ENCODE data around the gene PIK3R3. TPM values are rescaled to one million over a fixed set of nuclear protein-coding genes. Genes with fewer than 3 reads are reported as not detected.

Gene PIK3R3
- total and polyA plus RNA-seq, 2 experiments from 2014 or later = 6.4 to 11.5 TPM

DNA sequence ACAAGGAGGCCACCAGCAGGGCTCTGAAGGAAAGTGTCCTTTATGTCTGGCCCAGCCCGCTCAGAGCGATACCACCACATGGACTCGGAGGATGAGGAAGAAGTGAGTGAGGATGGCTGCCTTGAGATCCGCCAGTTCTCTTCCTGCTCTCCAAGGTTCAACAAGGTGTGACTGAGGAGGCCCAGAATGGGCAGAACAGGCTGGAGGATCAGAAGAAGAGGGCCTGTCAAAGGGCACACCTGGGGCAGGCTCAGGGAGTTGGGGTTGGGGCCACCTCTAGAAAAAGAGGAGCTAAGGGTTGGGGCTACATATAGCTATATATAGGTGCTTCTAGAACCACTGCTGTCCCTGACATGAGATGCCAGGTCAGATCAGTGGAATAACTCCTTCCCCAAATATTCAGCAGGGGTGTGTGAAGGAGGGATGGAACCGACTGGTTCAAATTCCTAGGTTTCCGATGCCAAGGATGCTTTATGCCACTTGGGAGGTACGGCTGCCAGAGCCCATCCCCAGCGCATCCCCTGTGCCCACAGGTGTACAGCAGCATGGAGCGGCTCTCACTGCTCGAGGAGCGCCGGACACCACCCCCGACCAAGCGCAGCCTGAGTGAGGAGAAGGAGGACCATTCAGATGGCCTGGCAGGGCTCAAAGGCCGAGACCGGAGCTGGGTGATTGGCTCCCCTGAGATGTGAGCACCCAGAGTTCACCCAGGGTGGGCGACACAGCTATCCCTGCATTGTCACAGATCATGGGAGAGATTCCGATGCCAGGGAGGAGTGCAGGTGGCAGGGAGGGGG lies 102.2 kb downstream of the PIK3R3 start:
- no peak for DNase-seq (ENCODE audit: low read depth in 1 of 2, low spot score in 1 of 2)
- Histone ChIP-seq H3K4me1 (ENCODE audit: low read depth) (peaks cover 18% of the 10 kb centered on the region), H3K27me3 (no peaks in the 10 kb centered on the region), H3K36me3 (peaks cover 15% of the 10 kb centered on the region), H3K27ac (no peak overlapping the region), H3K4me3 (no peak overlapping the region), H3K9me3 (ENCODE audit: low read depth) (no peaks in the 10 kb centered on the region)
- TF ChIP-seq, protein P1, sequence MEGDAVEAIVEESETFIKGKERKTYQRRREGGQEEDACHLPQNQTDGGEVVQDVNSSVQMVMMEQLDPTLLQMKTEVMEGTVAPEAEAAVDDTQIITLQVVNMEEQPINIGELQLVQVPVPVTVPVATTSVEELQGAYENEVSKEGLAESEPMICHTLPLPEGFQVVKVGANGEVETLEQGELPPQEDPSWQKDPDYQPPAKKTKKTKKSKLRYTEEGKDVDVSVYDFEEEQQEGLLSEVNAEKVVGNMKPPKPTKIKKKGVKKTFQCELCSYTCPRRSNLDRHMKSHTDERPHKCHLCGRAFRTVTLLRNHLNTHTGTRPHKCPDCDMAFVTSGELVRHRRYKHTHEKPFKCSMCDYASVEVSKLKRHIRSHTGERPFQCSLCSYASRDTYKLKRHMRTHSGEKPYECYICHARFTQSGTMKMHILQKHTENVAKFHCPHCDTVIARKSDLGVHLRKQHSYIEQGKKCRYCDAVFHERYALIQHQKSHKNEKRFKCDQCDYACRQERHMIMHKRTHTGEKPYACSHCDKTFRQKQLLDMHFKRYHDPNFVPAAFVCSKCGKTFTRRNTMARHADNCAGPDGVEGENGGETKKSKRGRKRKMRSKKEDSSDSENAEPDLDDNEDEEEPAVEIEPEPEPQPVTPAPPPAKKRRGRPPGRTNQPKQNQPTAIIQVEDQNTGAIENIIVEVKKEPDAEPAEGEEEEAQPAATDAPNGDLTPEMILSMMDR (IDR thresholded peaks at IDR 0.05; ENCODE audit: low read depth, low read length) = no peak

DNA sequence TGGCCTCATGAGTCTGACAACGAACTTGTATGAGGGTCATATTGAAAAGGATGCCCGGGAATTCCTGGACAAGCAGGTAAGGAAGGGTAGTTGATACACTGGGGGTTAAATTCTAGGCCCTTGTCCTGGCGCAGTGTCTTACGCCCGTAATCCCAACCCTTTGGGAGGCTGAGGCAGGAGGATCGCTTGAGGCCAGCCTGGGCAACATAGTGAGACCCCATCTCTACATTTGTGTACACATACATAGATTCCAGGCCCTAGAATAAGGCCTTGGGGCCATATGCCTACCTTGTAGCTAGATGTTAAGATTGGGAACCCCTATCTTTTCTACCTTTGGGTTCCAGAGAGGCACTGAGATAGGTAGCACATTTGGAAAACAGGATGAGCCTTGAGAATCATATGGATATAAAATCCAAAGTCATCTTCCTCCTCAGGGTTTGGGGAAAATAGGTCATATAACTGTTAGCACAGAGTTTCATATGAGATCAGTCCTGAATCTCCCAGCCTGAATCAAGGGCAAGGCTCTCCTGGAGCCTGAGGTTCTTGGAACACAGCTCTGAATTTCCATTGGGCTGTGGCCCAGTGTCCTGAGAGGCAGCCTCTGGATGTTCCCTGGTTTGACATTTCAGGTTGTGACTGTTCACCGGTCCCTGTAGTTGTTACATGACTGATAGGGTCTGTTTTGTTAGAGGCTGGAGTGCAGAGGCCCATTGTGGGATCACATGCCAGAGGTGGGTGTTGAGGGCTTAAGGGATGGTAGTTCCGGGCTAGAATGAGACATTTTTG lies 104.4 kb downstream of the PIK3R3 start:
- H3K4me3 ChIP-seq = no peak overlapping the region
- no peak for DNase-seq (ENCODE audit: low read depth in 1 of 2, low spot score in 1 of 2)
- H3K4me1 ChIP-seq (ENCODE audit: low read depth) = peaks cover 18% of the 10 kb centered on the region
- no peaks in the 10 kb centered on the region for H3K27me3 ChIP-seq
- TF ChIP-seq, protein P1 (IDR thresholded peaks at IDR 0.05; ENCODE audit: low read depth, low read length) = no peak
- no peaks in the 10 kb centered on the region for H3K9me3 ChIP-seq (ENCODE audit: low read depth)
- H3K27ac ChIP-seq = peak overlapping the region; percentile 91
- peaks cover 22% of the 10 kb centered on the region for H3K36me3 ChIP-seq

DNA sequence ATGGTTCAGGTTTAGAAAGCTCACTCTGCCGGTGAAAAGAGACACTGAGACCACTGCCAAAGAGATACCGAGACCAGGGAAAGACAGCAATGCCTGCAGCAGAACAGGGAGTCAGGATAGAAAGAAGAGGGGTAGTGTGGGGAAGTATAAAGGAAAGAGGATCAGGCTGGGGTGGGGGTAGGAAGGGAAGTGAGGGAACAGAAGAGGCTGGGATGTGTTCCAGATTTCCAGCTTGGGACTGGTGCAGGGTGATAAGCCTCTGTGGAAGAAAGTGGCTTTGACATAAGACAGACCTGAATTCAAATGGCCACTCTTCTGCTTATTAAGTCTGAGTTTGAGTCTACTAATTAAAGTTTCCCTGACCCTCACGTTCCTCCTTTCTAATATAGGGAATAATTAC lies 105.9 kb downstream of the PIK3R3 start:
- TF ChIP-seq, protein P1 (IDR thresholded peaks at IDR 0.05; ENCODE audit: low read depth, low read length) = no peak

DNA sequence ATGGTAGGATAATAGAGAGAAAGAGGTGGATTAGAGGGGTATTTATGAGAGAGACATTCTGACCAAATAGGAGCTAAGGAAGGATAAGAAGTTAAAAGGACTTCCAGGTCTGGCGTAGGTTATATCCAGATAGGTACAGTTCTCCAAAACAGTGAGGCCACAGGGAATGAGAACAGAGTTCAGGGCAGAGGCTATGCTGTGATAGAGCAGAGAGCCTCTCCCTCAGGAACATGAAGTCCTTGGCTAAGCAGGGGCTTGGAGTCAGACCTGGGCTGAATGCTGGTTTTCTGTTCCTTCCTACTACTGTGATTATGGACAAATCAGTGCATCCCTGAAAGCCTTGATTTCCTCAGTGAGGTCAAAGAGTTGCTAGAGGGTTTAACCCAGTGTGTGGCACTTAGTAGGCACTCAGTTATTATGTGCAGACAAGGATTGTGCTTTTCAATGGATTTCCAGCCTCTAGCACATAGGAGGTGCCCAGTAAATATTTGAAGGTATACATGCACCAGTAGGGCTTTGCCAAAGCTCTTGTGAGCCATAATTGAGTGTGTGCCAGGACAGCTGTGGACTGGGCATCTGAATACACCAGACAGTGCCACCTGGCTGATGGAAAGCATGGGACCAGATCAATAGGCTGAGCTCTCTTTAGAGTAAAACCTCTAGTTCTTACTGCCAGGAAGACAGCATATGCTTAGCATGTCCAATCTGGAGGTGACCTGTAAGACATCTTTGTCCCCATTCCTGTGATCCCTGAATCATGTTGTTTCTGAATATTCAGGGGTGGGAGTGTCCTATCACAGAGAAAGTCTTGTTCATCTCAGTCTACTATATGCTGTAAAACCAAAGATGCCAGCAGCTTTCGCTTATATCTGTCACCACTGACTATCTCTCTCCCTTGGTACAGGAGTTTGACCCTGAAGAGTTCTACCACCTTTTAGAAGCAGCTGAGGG lies 111.1 kb downstream of the PIK3R3 start:
- peaks cover 27% of the 10 kb centered on the region for H3K4me1 ChIP-seq (ENCODE audit: low read depth)
- TF ChIP-seq, protein P1 (IDR thresholded peaks at IDR 0.05; ENCODE audit: low read depth, low read length) = no peak
- no peaks in the 10 kb centered on the region for H3K9me3 ChIP-seq (ENCODE audit: low read depth)
- no peak for DNase-seq (ENCODE audit: low read depth in 1 of 2, low spot score in 1 of 2)
- no peak overlapping the region for H3K27ac ChIP-seq
- peaks cover 7% of the 10 kb centered on the region for H3K36me3 ChIP-seq
- no peak overlapping the region for H3K4me3 ChIP-seq
- no peaks in the 10 kb centered on the region for H3K27me3 ChIP-seq

More for the DNA sequence above, 105.9 kb downstream of the PIK3R3 start:
- H3K27ac ChIP-seq = peak overlapping the region; percentile 91
- H3K27me3 ChIP-seq = no peaks in the 10 kb centered on the region
- H3K9me3 ChIP-seq (ENCODE audit: low read depth) = no peaks in the 10 kb centered on the region
- DNase-seq (ENCODE audit: low read depth in 1 of 2, low spot score in 1 of 2) = peak; percentile 71 to 73
- H3K4me3 ChIP-seq = no peak overlapping the region
- H3K36me3 ChIP-seq = peaks cover 22% of the 10 kb centered on the region
- H3K4me1 ChIP-seq (ENCODE audit: low read depth) = peaks cover 18% of the 10 kb centered on the region

DNA sequence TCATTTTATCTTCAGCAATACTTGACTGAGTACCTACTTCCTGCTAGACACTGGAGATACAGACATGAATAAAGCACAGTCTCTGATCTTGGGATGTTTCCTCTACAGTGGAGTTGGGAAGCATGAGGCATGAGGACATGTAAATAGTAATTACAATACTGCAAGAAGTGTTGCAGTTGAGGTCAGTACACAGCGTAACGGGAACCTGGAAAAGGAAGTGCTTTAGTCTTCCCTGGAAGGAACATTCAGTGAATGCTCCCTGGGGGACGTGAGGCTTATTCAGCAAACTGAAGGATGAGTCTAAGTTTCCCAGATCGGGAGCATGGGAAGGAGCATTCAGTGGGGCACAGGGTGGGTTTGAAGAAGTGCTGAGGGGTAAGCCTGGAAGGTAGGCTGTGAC lies 112.4 kb downstream of the PIK3R3 start:
- Histone ChIP-seq H3K27me3 (no peaks in the 10 kb centered on the region), H3K36me3 (peaks cover 7% of the 10 kb centered on the region), H3K4me1 (ENCODE audit: low read depth) (peaks cover 22% of the 10 kb centered on the region), H3K27ac (peak overlapping the region; percentile 19), H3K9me3 (ENCODE audit: low read depth) (no peaks in the 10 kb centered on the region), H3K4me3 (no peak overlapping the region)
- TF ChIP-seq, protein P1 (IDR thresholded peaks at IDR 0.05; ENCODE audit: low read depth, low read length) = no peak
- peak in 1 of 2 donors; percentile 15 for DNase-seq (ENCODE audit: low read depth in 1 of 2, low spot score in 1 of 2)

Measured in cardiac muscle cell (in vitro differentiated cells and primary cell).